ENCODE measurements around the gene RHNO1. TPM values are rescaled to one million over a fixed set of nuclear protein-coding genes. Genes with fewer than 3 reads are reported as not detected.

The RHNO1 gene
- total and polyA plus RNA-seq, 2 of the 8 experiments (the other 6 are each of a cell fraction or from before 2014, with no cell fraction given), result 55.8 to 56.9 TPM

DNA sequence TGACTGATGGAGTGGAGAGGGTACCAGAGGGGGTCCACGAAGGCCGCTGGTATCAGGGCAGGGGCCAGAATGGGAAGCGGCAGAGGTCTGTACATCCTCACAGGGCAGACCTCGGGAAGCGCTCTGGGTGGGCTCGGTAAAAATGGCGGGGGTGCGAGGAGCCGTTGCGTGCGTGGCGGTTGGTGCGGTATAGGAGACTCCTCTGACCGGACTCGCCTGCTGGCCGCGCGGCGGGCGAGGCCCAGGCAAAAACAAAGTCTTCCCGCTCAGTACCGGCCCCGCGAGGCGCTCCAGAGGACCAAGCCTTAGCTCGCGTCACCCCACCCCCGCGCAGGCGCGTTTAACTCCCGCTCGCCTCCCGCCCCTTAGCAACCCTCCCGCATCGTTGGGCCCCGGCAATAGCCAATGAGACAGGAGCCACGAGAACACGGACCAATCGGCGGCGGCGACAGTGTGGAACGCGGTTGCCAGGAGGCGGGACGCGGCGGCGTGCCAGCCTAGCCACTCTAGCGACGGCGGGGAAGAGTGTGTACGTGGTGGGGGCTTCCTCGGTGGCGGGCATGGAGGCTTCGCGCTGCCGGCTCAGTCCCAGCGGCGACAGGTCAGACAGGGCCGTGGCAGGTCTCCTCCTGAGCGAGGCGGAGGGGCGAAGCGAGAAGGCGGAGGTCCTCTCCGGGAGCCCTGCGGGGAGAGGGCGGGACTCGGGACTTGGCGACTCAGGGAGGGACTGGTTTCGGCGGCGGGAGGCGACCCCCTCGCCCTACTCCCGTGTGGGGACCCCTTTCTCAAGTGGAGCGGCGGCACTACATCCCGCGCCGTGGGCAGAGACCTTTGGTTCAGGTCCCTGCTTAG is 13.6 kb downstream of the RHNO1 start, which contains the start of gene TULP3 (continued):
- TF ChIP-seq SAP30 (IDR thresholded peaks at IDR 0.05; ENCODE audit: insufficient read depth, insufficient replicate concordance, low read length) (no peak), KDM4A (IDR thresholded peaks at IDR 0.05; ENCODE audit: low read depth, low read length, severe bottlenecking) (peak; percentile 75), TAF7 (optimal IDR thresholded peaks at IDR 0.05; ENCODE audit: borderline replicate concordance, low read depth, low read length) (peak; percentile 46), YY1 (IDR thresholded peaks at IDR 0.05; ENCODE audit: low read depth, low read length) (no peak), ASH2L (IDR thresholded peaks at IDR 0.05; ENCODE audit: low read length) (peak; percentile 68), KDM5A (IDR thresholded peaks at IDR 0.05; ENCODE audit: low read length) (no peak), POLR2AphosphoS5 (IDR thresholded peaks at IDR 0.05; ENCODE audit: low read depth, low read length) (peak; percentile 71), NANOG (IDR thresholded peaks at IDR 0.05; ENCODE audit: insufficient read depth, low read depth, low read length, poor library complexity, severe bottlenecking) (no peak), TAF1 (IDR thresholded peaks at IDR 0.05; ENCODE audit: low read depth, low read length) (peak; percentile 68), RAD21 (IDR thresholded peaks at IDR 0.05 in 1 of 2, conservative IDR thresholded peaks at IDR 0.05 in 1 of 2; ENCODE audit: low read depth in 2 of 2, low read length in 2 of 2) (no peak), HDAC2 (IDR thresholded peaks at IDR 0.05; ENCODE audit: borderline replicate concordance in 1 of 2, low read depth in 2 of 2, low read length in 2 of 2) (peak; percentile 48 to 84; a peak in 2 of 4 replicates), BACH1 (IDR thresholded peaks at IDR 0.05; ENCODE audit: low read length) (no peak; the same call in 1 of the 2 replicates), TEAD4 (IDR thresholded peaks at IDR 0.05; ENCODE audit: low read depth, low read length) (peak; percentile 69; the same call in 1 of the 2 replicates), SP1 (IDR thresholded peaks at IDR 0.05; ENCODE audit: low read depth, low read length) (peak; percentile 94), PHF8 (conservative IDR thresholded peaks at IDR 0.05; ENCODE audit: low read depth, low read length) (peak; percentile 59), SP2 (IDR thresholded peaks at IDR 0.05; ENCODE audit: low read length) (peak; percentile 56), CBX8 (IDR thresholded peaks at IDR 0.05; ENCODE audit: borderline replicate concordance, low read depth, low read length) (no peak), CHD2 (IDR thresholded peaks at IDR 0.05; ENCODE audit: low read length) (peak; percentile 81)
- TF ChIP-seq, protein P1, sequence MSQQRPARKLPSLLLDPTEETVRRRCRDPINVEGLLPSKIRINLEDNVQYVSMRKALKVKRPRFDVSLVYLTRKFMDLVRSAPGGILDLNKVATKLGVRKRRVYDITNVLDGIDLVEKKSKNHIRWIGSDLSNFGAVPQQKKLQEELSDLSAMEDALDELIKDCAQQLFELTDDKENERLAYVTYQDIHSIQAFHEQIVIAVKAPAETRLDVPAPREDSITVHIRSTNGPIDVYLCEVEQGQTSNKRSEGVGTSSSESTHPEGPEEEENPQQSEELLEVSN (IDR thresholded peaks at IDR 0.05), result peak; percentile 95
